ENCODE results near the gene PODN.

DNA sequence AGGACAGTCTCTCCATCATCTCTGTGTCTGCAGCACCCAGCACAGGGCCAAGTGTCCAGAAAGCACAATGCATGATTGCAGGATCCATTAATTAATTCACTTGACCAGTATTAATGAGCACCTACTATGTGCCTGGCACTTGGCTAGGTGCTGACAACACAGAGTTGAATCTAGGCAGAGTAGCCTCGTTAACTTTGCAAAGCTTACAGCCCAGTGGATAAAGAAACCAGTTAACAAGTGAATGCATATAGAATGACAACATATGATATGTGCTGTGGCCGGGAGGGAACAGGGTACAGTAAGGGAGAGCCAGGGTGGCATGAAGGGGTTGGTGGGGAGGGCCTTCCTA is 69.6 kb downstream of the PODN start:
- TF ChIP-seq, protein P1, sequence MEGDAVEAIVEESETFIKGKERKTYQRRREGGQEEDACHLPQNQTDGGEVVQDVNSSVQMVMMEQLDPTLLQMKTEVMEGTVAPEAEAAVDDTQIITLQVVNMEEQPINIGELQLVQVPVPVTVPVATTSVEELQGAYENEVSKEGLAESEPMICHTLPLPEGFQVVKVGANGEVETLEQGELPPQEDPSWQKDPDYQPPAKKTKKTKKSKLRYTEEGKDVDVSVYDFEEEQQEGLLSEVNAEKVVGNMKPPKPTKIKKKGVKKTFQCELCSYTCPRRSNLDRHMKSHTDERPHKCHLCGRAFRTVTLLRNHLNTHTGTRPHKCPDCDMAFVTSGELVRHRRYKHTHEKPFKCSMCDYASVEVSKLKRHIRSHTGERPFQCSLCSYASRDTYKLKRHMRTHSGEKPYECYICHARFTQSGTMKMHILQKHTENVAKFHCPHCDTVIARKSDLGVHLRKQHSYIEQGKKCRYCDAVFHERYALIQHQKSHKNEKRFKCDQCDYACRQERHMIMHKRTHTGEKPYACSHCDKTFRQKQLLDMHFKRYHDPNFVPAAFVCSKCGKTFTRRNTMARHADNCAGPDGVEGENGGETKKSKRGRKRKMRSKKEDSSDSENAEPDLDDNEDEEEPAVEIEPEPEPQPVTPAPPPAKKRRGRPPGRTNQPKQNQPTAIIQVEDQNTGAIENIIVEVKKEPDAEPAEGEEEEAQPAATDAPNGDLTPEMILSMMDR (IDR thresholded peaks at IDR 0.05): no peak
- no peak for TF ChIP-seq POLR2A (IDR thresholded peaks at IDR 0.05)
